GM19397 (cell line): ENCODE data around the gene BLOC1S6.
A peak's percentile ranks its signal among the peaks of the same experiment; 100 is the strongest.
"Not testable (repeated sequence)": the region's sequence is repeated elsewhere in the genome, so short reads cannot be mapped to it uniquely, and the experiment has no call there.

Experiments used
- ATAC-seq: cut with Tn5 transposase; IDR thresholded peaks from one replicate; pipeline ENCODE4 v1.9.1; 2021; ENCODE audit warnings: mild to moderate bottlenecking, moderate library complexity; ENCODE audit not compliant: unreplicated experiment

BLOC1S6 gene

GRCh38 chr15:45637552-45638033 is 50.4 kb downstream of the BLOC1S6 start:
- ATAC-seq = peak; percentile 36

GRCh38 chr15:45640616-45641015 is 53.4 kb downstream of the BLOC1S6 start:
- ATAC-seq = no peak

GRCh38 chr15:45641374-45641781 is 54.2 kb downstream of the BLOC1S6 start:
- no peak for ATAC-seq

- no peak for ATAC-seq
Observed at GRCh38 chr15:45641999-45642932, 55.1 kb downstream of the BLOC1S6 start.

DNA sequence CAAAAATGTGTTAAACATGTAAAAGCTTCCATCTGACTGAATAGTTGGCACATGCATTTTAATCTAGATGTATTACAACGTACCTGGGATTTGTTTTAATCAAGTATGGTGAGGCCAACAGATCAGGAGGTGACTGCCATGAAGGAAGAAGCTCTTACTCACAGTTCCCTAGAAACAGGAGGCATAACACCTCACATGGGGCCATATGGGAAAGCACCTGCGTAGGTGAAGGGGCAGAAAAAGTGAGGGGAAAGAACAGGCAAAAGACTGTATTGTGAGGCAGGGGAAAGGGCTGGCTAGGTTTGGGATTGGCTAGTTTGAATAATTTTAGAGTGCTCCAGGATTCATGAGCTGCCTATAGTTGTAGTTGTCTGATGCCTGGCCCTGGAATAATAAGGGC is 57.3 kb downstream of the BLOC1S6 start:
- no peak for ATAC-seq

- no peak for ATAC-seq
Observed at GRCh38 chr15:45645026-45645980, 58.1 kb downstream of the BLOC1S6 start.

DNA sequence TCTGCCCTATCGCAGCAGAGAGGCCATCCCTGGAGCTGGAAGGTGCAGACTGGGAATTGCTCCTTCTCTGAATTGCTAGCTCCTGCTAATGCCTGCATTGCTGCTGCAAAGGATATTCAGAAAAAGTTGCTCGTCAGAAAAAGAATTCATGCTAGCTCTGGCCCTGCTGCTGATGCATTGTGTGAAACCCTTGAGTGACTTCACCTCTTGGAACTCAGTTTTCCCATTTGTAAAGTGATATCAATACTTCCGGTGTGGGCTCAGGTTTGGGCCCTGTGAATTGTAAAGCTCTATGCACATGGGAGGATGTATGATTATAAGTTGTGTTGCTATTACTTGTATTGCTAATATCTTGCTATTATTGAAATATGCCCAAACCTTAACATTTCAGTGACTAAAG is 59.0 kb downstream of the BLOC1S6 start:
- no peak for ATAC-seq

DNA sequence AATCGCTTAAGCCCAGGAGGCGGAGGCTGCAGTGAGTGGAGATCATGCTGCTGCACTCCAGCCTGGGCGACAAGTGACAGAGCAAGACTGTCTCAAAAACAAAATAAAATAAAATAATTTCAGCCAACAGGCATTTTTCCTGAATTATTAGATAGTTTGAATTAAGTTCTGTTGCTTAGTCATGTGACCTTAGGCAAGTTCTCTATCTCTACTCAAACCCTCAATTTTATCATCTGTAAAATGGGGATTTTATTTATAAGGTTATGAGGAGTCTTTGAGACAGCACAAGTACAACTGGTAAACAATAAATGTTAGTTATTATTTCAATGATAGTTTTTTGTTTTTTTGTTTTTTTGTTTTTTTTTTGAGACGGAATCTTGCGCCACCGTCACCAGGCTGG is 60.6 kb downstream of the BLOC1S6 start:
- ATAC-seq = no peak

GRCh38 chr15:45648521-45649200 is 61.5 kb downstream of the BLOC1S6 start:
- ATAC-seq = no peak

DNA sequence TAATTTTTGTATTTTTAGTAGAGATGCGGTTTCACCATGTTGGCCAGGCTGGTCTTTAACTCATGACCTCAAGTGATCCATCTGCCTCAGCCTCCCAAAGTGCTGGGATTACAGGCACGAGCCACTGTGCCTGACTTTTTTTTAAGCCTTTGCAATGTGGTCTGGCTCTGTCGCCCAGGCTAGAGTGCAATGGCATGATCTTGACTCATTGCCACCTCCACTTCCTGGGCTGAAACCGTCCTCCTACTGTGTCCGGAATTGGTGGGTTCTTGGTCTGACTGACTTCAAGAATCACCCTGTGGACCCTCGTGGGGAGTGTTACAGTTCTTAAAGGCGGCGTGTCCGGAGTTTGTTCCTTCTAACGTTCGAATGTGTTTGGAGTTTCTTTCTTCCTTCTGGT is 62.8 kb downstream of the BLOC1S6 start:
- not testable (repeated sequence) for ATAC-seq

DNA sequence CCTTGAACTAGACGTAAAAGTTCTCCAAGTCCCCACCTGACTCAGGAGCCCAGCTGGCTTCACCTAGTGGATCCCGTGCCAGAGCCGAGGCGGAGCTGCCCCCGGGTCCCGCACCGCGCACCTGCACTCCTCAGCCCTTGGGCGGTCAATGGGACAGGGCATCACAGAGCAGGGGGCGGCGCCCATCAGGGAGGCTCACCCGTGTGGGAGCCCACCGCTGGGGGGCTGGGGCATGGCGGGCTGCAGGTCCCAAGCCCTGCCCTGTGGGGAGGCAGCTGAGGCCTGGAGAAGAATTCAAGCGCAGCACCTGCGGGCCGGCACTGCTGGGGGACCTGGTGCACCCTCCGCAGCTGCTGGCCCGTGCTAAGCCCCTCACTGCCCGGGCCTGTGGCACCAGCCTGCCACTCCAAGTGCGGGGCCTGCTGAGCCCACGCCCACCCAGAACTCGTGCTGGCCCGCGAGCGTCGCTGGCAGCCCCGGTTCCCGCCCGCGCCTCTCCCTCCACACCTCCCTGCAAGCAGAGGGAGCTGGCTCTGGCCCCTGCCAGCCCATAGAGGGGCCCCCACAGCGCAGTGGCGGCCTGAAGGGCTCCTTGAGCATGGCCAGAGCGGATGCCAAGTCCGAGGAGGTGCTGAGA is 63.8 kb downstream of the BLOC1S6 start:
- ATAC-seq = no peak

- no peak for ATAC-seq
Observed at GRCh38 chr15:45653702-45654424, 66.7 kb downstream of the BLOC1S6 start.

- no peak for ATAC-seq
Observed at GRCh38 chr15:45654749-45655148, 67.6 kb downstream of the BLOC1S6 start.

DNA sequence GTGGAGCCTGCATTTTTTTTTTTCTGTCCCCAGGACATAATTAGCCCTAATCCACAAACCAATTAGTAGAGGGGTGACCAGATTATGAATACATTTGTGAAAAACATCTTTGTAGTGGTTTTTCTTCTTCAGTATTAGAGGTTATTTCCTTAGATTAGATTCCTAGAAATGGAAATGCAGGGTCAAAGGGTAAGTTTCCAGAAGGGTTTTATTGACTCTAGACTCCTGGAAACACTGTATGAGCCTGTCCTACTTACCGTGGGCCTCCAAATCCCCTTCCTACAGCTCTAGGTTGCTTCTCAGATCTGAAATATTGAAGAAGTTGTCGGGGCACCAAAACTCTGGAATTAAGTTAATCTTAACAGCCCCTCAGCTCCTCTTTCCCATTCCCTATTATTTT is 70.1 kb downstream of the BLOC1S6 start:
- no peak for ATAC-seq

GRCh38 chr15:45657764-45658545 is 70.8 kb downstream of the BLOC1S6 start:
- ATAC-seq = no peak
